Measurements from ENCODE around the gene EDEM1.

GRCh38 chr3:5168110-5168509 is 19.4 kb upstream of the EDEM1 start:
- TF ChIP-seq CTCF (IDR thresholded peaks at IDR 0.05) = no peak
- TF ChIP-seq POLR2A (IDR thresholded peaks at IDR 0.05) = no peak
- TF ChIP-seq POLR2AphosphoS5 (IDR thresholded peaks at IDR 0.05) = no peak
